K562 (cell line): Measurements from ENCODE around the gene RAPSN. TPM values are rescaled to one million over a fixed set of nuclear protein-coding genes. Genes with fewer than 3 reads are reported as not detected.
A peak's percentile ranks its signal among the peaks of the same experiment; 100 is the strongest.

ENCODE experiments used
- ATAC-seq: fragments of 200-7000 bp; cut with Tn5 transposase; 3 replicates; pipeline ENCODE4 v1.9.1; 2020; ENCODE audit warnings: moderate library complexity
- BruUV-seq: library from RNA; stranded (reverse); fragments of 400-500 nt; replicated peaks from 2 replicates; lab custom pipeline; 2021; lab: Mats Ljungman, UMichigan
- CTCF ChIA-PET: fragments of 300-600 bp; formaldehyde crosslinking; extraction: SDS; loops from one replicate; lab custom pipeline; 2021; ENCODE audit warnings: low intra/inter-chr PET ratio; lab: Yijun Ruan, JAX
- POLR2A ChIA-PET: fragments of 300-600, 350-650 bp; sonication (Branson Sonifier 250); formaldehyde crosslinking; extraction: SDS; loops from one replicate; lab custom pipeline; 2021; ENCODE audit warnings: antibody characterized with exemption, inconsistent platforms; lab: Yijun Ruan, JAX
- DNase-seq, 4 experiments: peaks; one replicate each; pipeline versions ENCODE4 v3.0.0 to v3.0.0-alpha.2; 2011 to 2018; ENCODE audit warnings: low spot score in 3 of 4, mixed read lengths in 3 of 4; ENCODE audit errors: extremely low read depth in 1 of 4
- FAIRE-seq: peaks from 2 replicates; lab custom pipeline; 2011; peaks lifted over from hg19 to GRCh38; lab: Jason Lieb, UNC
- H2AFZ ChIP-seq: 2 replicates; pipeline ENCODE4 v1.6.0; 2011; ENCODE audit warnings: low read depth, low read length, control low read depth, inconsistent platforms
- H3K27ac ChIP-seq: fragments of 200-600 bp; 3 replicates; pipeline ENCODE4 v1.8.0; 2011; ENCODE audit warnings: low read depth, mild to moderate bottlenecking, control low read depth, inconsistent platforms, low read length, moderate library complexity, mixed read lengths; ENCODE audit errors: extremely low read depth
- H3K27me3 ChIP-seq, 2 experiments: fragments of 300-600 bp in 1 of 2; 2 replicates in 1 of 2; 3 replicates in 1 of 2; pipeline versions ENCODE4 v1.6.0 to v1.8.0; 2011; ENCODE audit warnings: inconsistent platforms in 2 of 2, low read length in 2 of 2, mild to moderate bottlenecking in 1 of 2, mixed read lengths in 1 of 2, moderate library complexity in 1 of 2; ENCODE audit not compliant: control insufficient read depth in 2 of 2, insufficient read depth in 2 of 2
- H3K36me3 ChIP-seq: fragments of 300-600 bp; 3 replicates; pipeline ENCODE4 v1.8.0; 2011; ENCODE audit warnings: mild to moderate bottlenecking, low read length, inconsistent platforms; ENCODE audit not compliant: control insufficient read depth, insufficient read depth
- H3K4me1 ChIP-seq, 2 experiments: fragments of 200-600 bp in 1 of 2; replicated peaks in 1 of 2; 2 replicates in 1 of 2; 3 replicates in 1 of 2; pipeline versions ENCODE4 v1.5.1 to v1.8.0; 2011; ENCODE audit warnings: inconsistent platforms in 2 of 2, low read length in 2 of 2, mild to moderate bottlenecking in 1 of 2, mixed read lengths in 1 of 2, moderate library complexity in 1 of 2; ENCODE audit not compliant: control insufficient read depth in 2 of 2, insufficient read depth in 2 of 2
- H3K4me2 ChIP-seq: 2 replicates; pipeline ENCODE4 v1.6.1; 2011; ENCODE audit warnings: low read length, control low read depth, inconsistent platforms, mixed read lengths; ENCODE audit not compliant: insufficient read depth
- H3K4me3 ChIP-seq: fragments of 200-600 bp; sonication (generic), shearing (Covaris generic); 2 replicates; pipeline ENCODE4 v1.5.1; 2016; ENCODE audit warnings: control low read depth, inconsistent platforms
- H3K79me2 ChIP-seq: fragments of 200-600 bp; 3 replicates; pipeline ENCODE4 v1.8.0; 2011; ENCODE audit warnings: low read length, inconsistent platforms; ENCODE audit not compliant: control insufficient read depth, insufficient read depth
- H3K9ac ChIP-seq, 2 experiments: 2 replicates each; pipeline versions ENCODE4 v1.6.0 to v1.6.1; 2011; ENCODE audit warnings: low read depth in 2 of 2, low read length in 2 of 2, control low read depth in 1 of 2, inconsistent platforms in 1 of 2, mild to moderate bottlenecking in 1 of 2, mixed read lengths in 1 of 2; ENCODE audit not compliant: insufficient read depth in 1 of 2
- H3K9me1 ChIP-seq: one replicate; pipeline ENCODE4 v1.6.0; 2011; ENCODE audit warnings: inconsistent platforms, mild to moderate bottlenecking, low read length, moderate library complexity; ENCODE audit not compliant: control insufficient read depth, insufficient read depth
- H3K9me3 ChIP-seq: replicated peaks from 2 replicates; pipeline ENCODE4 v1.5.1; 2011; ENCODE audit warnings: low read depth, low read length, inconsistent platforms; ENCODE audit not compliant: control insufficient read depth, insufficient read depth
- H4K20me1 ChIP-seq: replicated peaks from 2 replicates; pipeline ENCODE4 v1.6.1; 2011; ENCODE audit warnings: low read length, inconsistent platforms, mixed read lengths; ENCODE audit not compliant: control insufficient read depth, insufficient read depth
- BCOR ChIP-seq: fragments of 450-650 bp; IDR thresholded peaks from 2 replicates; pipeline ENCODE4 v1.6.1; 2016
- EWSR1 ChIP-seq: fragments of 450-650 bp; IDR thresholded peaks from 2 replicates; pipeline ENCODE4 v1.6.1; 2018; ENCODE audit warnings: borderline replicate concordance, mild to moderate bottlenecking, low read depth, moderate library complexity; ENCODE audit not compliant: partially characterized antibody
- FOS ChIP-seq: IDR thresholded peaks from 3 replicates; pipeline ENCODE4 v1.6.1; 2011; ENCODE audit not compliant: insufficient read length; ENCODE audit errors: extremely low read depth
- LARP7 ChIP-seq: fragments of 450-650 bp; IDR thresholded peaks from 2 replicates; pipeline ENCODE4 v1.6.1; 2016
- LEF1 ChIP-seq: fragments of 450-650 bp; IDR thresholded peaks from 2 replicates; pipeline ENCODE4 v1.6.1; 2016; ENCODE audit warnings: mild to moderate bottlenecking
- NCOR1 ChIP-seq: fragments of 450-650 bp; IDR thresholded peaks from 2 replicates; pipeline ENCODE4 v1.6.1; 2016; ENCODE audit warnings: mild to moderate bottlenecking, moderate library complexity
- PKNOX1 ChIP-seq: fragments of 450-650 bp; IDR thresholded peaks from 2 replicates; pipeline ENCODE4 v1.6.1; 2016
- RBFOX2 ChIP-seq: fragments of 200-400 bp; formaldehyde crosslinking; IDR thresholded peaks from 2 replicates; pipeline ENCODE4 v1.6.1; 2017; ENCODE audit warnings: low read depth, mild to moderate bottlenecking, low read length, moderate library complexity
- SAP30 ChIP-seq: fragments of 200-600 bp; sonication (generic); IDR thresholded peaks from 2 replicates; pipeline ENCODE4 v1.6.1; 2012; ENCODE audit warnings: borderline replicate concordance, low read depth, mild to moderate bottlenecking, moderate library complexity, low read length, control low read depth, inconsistent platforms; ENCODE audit not compliant: insufficient read depth, poor library complexity, severe bottlenecking
- STAT5A ChIP-seq: IDR thresholded peaks from 2 replicates; pipeline ENCODE4 v1.6.1; 2012; ENCODE audit warnings: low read length, inconsistent platforms, borderline replicate concordance
- ZFP36 ChIP-seq: fragments of 150-350 bp; IDR thresholded peaks from 2 replicates; pipeline ENCODE4 v1.6.1; 2018; ENCODE audit warnings: low read length, low read depth; ENCODE audit not compliant: partially characterized antibody
- ZNF23 ChIP-seq: fragments of 250-450 bp; sonication (Bioruptor Pico); IDR thresholded peaks from 2 replicates; pipeline ENCODE4 v1.4.0; 2020; ENCODE audit warnings: mild to moderate bottlenecking
- ZNF398 ChIP-seq: fragments of 250-450 bp; sonication (Bioruptor Pico); IDR thresholded peaks from 2 replicates; pipeline ENCODE4 v1.8.0; 2021; ENCODE audit warnings: moderate library complexity, mild to moderate bottlenecking, inconsistent platforms
- ZNF436 ChIP-seq: fragments of 250-450, 450-650 bp; sonication (Bioruptor Pico); formaldehyde crosslinking; IDR thresholded peaks from 2 replicates; pipeline ENCODE4 v1.7.0; 2020; ENCODE audit warnings: mild to moderate bottlenecking
- WGBS: fragments of 100-300 bp; shearing (Covaris generic); methylation state at CpG from one replicate; pipeline ENCODE4 v1.1.6; 2016; ENCODE audit warnings: low coverage, mixed read lengths; ENCODE audit not compliant: insufficient coverage; ENCODE audit errors: missing lambda C conversion rate; 5-methylcytosine and 5-hydroxymethylcytosine counted together
- in situ Hi-C: fragments of 300-500 bp; cut with MboI; formaldehyde crosslinking; loops from 4 replicates; pipeline ENCODE4 v1.15.0; 2018; ENCODE audit warnings: inconsistent platforms, mixed read lengths
- intact Hi-C: fragments of 100-400 bp; cut with micrococcal nuclease; formaldehyde crosslinking; loops from 2 replicates; pipeline ENCODE4 v1.14.2; 2022
- polyA plus RNA-seq, 8 experiments: library from polyadenylated mRNA; depleted of rRNA in 4 of 8; stranded (reverse) in 5 of 8; unstranded in 3 of 8; fragments of >200 nt; fragmentation: Nextera tagmentation in 2 of 8; fragmentation: Illumina TruSeq in 1 of 8; extraction: Ambion mirVana in 2 of 8; extraction: Trizol in 1 of 8; gene quantifications; 2 replicates each; pipeline versions ENCODE4 v1.2.1 to v1.2.3, GENCODE V29; 2011 to 2014; ENCODE audit warnings: inconsistent platforms in 1 of 8, missing spikeins in 1 of 8
- total RNA-seq, 7 experiments: library from RNA; depleted of rRNA in 6 of 7; stranded (reverse); fragments of >200 nt in 6 of 7; fragmentation: Illumina TruSeq in 2 of 7; extraction: Trizol in 2 of 7; gene quantifications; 2 replicates each; pipeline versions ENCODE4 v1.2.1 to v1.2.3, GENCODE V29; 2011 to 2021; ENCODE audit warnings: low replicate concordance in 1 of 7

The RAPSN gene
- total and polyA plus RNA-seq, 9 of the 15 experiments (the other 6 are each of a cell fraction or from before 2014, with no cell fraction given) = 0.06 to 0.11 TPM; not detected in 7

- POLR2A ChIA-PET = interaction anchor here (0.5 to 1.5 kb wide), 7 partner anchors 9 to 1673 kb away, joined by 3 to 6 read pairs (median 3); partner anchors contain the start of gene PSMC3
- H3K9ac ChIP-seq = peak overlapping the region; percentile 52 to 85; a peak in 3 of 4 replicates
- FAIRE-seq = no peak
These were observed 45.8 kb downstream of the RAPSN start for GRCh38 chr11:47403135-47403534.

GRCh38 chr11:47400768-47401279 is 48.1 kb downstream of the RAPSN start:
- Histone ChIP-seq H3K36me3 (no peaks in the 10 kb centered on the region), H3K4me1 (peaks cover 25 to 37% of the 10 kb centered on the region in 2 experiments), H3K27me3 (no peaks in the 10 kb centered on the region), H3K9ac (peak overlapping the region; percentile 64 to 85; a peak in 3 of 4 replicates), H4K20me1 (no peaks in the 10 kb centered on the region), H3K4me2 (peak overlapping the region; percentile 79), H3K27ac (peak overlapping the region; percentile 75), H2AFZ (peak overlapping the region; percentile 69), H3K4me3 (peak overlapping the region; percentile 43; the same call in 1 of the 2 replicates), H3K79me2 (no peaks in the 10 kb centered on the region), H3K9me1 (no peaks in the 10 kb centered on the region), H3K9me3 (no peaks in the 10 kb centered on the region)
- WGBS = 5% methylated on average over 8 of the region's 8 CpGs
- ATAC-seq = peak; percentile 41
- DNase-seq = peak in 3 of 4 experiments; percentile 40 to 61 (median 45)
- FAIRE-seq = peak; percentile 60
- in situ Hi-C loops = no loop called here
- POLR2A ChIA-PET = interaction anchor here (0.6 to 1.5 kb wide), 2 partner anchors 22 to 26 kb away, joined by 3 read pairs; no protein-coding TSS in a partner anchor
- CTCF ChIA-PET = no interaction called here
- no TSS peak for BruUV-seq
- intact Hi-C loops = loop anchor here (10.0 kb wide), 1 partner anchor 46 kb away; the partner anchor contains the start of gene MYBPC3
- TF ChIP-seq LEF1 (0 out of 2 replicates have a peak, but pooled peaks have one; percentile 21), LARP7 (no peak), STAT5A (peak; percentile 42; the same call in 1 of the 2 replicates), ZNF23 (CRISPR knock-in tag) (no peak), ZNF398 (CRISPR knock-in tag) (no peak), NCOR1 (no peak), PKNOX1 (peak; percentile 67), FOS (no peak)

More at GRCh38 chr11:47403135-47403534, 45.8 kb downstream of the RAPSN start:
- in situ Hi-C loops = no loop called here
- Histone ChIP-seq H3K4me1 (peaks cover 37 to 48% of the 10 kb centered on the region in 2 experiments), H3K9me1 (no peaks in the 10 kb centered on the region), H3K79me2 (no peaks in the 10 kb centered on the region), H4K20me1 (no peaks in the 10 kb centered on the region), H3K9me3 (no peaks in the 10 kb centered on the region), H2AFZ (peak overlapping the region; percentile 94), H3K27me3 (no peaks in the 10 kb centered on the region), H3K27ac (peak overlapping the region; percentile 79), H3K36me3 (no peaks in the 10 kb centered on the region), H3K4me3 (no peak overlapping the region), H3K4me2 (peak overlapping the region; percentile 12; the same call in 1 of the 2 replicates)
- ATAC-seq (no peak), DNase-seq (peak in 1 of 4 experiments; percentile 3)
- TF ChIP-seq SAP30 = no peak
- peak; percentile 97 for TF ChIP-seq ZFP36
- no peak for TF ChIP-seq RBFOX2
- TF ChIP-seq EWSR1 = no peak
- TF ChIP-seq BCOR = peak; percentile 67
- TF ChIP-seq ZNF436 = peak; percentile 77
- BruUV-seq = no TSS peak
- 64% methylated on average over 1 of the region's 4 CpGs for WGBS
- CTCF ChIA-PET = no interaction called here
- intact Hi-C loops = loop anchor here (10.0 kb wide), 1 partner anchor 48 kb away; the partner anchor contains the start of gene MYBPC3
